Subcutaneous adipose tissue (tissue), 4 donors: ENCODE results near the gene IL18BP. TPM values are rescaled to one million over a fixed set of nuclear protein-coding genes. Genes with fewer than 3 reads are reported as not detected.

ENCODE experiments used
- total RNA-seq, 4 donors: library from RNA; depleted of rRNA; stranded (reverse); fragments of >200 nt; gene quantifications; one replicate each; pipeline ENCODE4 v1.1.0, GENCODE V29; 2016
- TF ChIP-seq, protein P1 (sequence below): fragments of 450-650 bp; IDR thresholded peaks from one replicate; pipeline ENCODE4 v1.5.1; 2016; ENCODE audit warnings: low read depth, mild to moderate bottlenecking, control low read depth, antibody characterized with exemption, moderate library complexity

Gene IL18BP
- total RNA-seq, 4 donors from 2014 or later: 3.5 to 14.1 (median 5.3) TPM

DNA sequence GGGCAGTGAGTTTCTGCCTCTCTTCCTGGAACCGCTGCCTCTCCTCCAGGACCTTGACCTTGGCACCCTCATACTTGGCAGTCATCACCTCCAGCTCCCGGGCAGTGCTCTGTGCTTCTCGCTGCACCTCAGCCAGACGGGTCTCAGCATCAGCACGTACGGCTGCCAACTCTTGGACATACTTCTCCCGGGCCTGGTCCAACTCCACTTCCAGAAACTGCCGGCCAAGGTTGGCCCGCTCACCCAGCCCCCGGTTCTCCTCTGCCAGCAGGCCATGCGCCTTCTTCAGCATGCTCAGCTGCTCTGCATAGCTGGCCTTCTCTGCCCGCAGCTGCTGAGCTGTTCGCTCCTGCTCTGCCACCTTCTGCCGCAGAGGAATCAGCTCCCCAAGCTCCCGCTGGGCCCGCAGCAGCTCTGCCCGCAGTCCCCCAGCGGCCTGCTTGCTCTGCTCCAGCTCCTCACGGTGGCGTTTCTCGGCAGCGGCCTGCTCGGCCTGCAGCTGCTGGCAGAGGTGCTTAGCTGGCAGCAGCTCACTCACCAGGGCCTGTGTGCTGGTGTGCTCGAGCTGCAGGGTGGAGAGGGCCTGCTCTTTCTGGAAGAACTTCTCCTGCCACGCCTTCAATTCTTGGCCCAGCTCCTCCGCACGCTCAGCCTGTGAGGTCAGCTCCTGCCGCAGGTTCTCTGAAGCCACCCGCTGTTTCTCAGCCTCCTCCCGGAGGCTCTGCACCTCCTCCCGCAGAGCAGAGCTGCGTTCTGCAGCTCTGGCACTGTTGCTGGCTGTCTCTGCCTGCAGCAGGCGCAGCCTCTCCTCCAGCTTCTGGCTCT, 14.4 kb downstream of the IL18BP start:
- TF ChIP-seq, protein P1, sequence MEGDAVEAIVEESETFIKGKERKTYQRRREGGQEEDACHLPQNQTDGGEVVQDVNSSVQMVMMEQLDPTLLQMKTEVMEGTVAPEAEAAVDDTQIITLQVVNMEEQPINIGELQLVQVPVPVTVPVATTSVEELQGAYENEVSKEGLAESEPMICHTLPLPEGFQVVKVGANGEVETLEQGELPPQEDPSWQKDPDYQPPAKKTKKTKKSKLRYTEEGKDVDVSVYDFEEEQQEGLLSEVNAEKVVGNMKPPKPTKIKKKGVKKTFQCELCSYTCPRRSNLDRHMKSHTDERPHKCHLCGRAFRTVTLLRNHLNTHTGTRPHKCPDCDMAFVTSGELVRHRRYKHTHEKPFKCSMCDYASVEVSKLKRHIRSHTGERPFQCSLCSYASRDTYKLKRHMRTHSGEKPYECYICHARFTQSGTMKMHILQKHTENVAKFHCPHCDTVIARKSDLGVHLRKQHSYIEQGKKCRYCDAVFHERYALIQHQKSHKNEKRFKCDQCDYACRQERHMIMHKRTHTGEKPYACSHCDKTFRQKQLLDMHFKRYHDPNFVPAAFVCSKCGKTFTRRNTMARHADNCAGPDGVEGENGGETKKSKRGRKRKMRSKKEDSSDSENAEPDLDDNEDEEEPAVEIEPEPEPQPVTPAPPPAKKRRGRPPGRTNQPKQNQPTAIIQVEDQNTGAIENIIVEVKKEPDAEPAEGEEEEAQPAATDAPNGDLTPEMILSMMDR: no peak

DNA sequence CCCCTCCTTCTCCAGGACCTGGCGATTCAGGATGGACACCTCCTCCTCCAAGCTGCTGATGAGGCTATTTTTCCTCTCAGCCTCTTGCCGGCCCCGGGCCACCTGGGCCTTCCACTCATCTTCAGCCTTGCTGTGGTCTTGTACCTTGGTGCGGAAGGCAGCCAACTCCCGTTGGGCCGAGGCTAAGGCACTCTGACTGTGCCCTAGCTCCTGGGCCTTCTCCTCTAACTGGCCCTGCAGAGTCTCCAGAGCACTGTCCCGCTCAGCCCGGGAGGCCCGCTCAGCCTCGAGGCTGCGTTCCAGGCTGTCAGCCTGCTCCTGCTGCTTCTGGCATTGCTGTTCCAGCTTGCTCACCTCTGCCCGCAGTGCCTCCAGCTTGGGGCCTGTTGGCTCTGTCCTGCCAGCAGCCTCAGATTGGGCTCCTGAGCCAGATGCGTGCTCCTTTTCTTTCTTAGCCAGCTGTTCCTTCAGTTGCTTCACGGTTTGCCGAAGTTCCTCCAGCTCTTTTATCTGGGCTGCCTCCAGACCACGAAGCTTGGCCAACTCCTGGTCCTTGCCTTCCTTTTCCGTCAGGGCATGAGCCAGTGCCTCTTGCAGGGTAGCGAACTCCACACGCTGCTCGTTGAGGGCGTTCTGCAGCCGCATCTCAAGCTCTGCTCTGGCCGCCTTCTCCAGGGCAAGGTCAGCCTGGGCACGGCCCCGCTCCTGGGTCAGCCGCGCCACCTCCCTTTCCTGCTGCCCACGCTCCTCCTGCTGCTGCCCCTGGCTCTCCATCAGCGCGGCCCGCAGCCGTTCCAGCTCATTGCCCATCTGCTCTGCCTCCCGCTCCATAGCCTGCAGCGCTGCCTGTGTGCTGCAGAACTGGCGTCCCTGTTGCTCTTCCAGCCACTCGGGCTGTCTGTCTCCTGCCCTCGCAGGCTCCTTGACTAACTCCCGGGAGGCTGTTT, 15.3 kb downstream of the IL18BP start:
- TF ChIP-seq, protein P1: no peak

DNA sequence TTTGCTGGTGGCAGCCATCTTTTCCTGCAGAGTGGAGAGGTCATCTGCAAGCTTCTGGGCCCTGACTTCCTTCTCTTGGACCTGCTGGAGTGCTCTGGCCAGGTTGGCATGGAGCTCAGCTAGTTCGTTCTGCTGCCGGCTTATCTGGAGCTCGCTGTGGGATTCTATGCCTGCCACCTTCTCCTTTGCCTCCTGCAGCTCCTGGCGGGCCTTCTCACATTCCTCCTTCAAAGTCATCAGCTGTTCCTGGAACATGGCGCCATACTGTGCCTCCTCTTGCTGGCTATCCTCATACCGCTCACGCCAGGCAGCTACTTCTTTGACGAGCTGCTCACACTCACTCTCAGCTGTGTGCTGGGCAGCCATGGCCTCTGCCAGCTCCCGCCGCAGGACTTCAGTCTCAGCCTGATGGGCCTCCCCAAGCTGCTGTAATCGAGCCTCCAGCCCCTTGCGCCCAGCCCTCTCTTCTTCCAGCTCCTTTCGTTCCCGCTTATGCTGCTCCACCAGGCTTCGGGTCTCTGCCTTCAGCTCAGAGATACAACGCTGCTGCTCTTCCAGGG, 16.1 kb downstream of the IL18BP start:
- TF ChIP-seq, protein P1: no peak

DNA sequence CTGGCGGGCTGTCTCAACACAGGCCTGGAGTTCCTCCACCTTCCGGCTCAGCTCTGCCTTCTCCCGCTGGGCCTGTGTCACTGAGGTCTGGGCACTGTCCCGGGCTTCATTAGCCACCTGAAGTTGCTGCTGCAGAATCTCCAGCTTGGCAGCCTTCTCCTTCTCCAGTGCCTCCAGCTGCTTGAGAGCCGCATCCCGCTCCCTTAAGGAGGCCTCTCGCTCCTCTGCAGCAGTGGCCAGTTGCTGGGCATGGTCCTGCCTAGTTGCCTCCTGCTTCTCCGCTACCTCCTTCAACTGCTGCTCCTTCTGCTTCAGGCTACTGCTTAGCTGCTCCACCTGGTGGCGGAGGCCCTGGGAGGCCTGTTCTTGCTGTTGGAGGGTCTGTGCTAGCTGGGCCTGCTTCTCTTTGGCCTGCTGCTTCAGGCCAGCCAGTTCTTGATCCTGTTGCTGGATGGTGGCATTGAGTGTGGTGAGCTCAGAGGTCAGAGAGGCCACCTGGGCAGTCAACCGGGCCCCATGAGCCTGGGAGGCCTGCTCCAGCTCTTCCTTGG, 16.9 kb downstream of the IL18BP start:
- TF ChIP-seq, protein P1: no peak

DNA sequence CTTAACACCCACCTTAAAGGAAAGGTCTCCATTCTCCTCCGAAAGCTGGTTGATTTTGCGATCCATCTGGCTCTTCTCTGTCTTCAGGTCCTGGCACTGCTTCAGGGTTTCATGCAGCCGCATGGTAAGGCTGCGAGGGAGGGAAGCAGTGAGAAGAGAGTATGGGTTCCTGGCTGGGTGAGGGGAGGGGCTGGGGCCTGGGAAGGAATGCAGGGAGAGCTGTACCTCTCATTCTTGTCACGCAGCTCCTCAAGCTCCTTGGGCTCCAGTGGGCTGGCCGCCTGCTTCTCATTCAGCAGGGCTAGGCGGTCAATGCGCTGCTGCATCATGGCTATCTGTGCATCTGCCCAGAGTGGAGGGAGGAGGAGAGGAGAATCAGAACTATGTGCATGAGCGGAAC, 19.5 kb downstream of the IL18BP start:
- TF ChIP-seq, protein P1: no peak

DNA sequence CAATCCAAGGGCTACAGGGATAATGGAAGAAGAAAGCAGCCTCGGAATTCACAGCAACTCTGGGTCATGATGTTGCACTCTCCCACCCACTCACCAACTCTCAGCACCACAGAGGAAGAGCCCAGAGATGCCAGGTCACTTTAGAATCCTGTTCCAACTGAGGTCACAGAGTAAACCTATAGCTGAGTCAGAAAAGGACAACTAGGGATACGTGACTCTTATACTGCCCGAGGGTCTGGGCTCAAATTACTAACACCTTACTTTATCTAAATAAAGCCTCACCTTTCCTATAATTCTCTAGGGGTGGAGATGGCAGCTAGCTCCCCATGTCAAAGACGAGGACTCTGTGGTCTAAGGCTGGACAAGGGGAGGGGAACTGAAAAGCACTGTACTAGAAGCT, 24.6 kb downstream of the IL18BP start:
- TF ChIP-seq, protein P1: no peak
